GM19452 (cell line): ENCODE results near the gene CCND2.
"Not testable (repeated sequence)": the region's sequence is repeated elsewhere in the genome, so short reads cannot be mapped to it uniquely, and the experiment has no call there.

Source experiments
- ATAC-seq: cut with Tn5 transposase; IDR thresholded peaks from one replicate; pipeline ENCODE4 v1.9.1; 2021; ENCODE audit not compliant: unreplicated experiment

CCND2 gene

DNA sequence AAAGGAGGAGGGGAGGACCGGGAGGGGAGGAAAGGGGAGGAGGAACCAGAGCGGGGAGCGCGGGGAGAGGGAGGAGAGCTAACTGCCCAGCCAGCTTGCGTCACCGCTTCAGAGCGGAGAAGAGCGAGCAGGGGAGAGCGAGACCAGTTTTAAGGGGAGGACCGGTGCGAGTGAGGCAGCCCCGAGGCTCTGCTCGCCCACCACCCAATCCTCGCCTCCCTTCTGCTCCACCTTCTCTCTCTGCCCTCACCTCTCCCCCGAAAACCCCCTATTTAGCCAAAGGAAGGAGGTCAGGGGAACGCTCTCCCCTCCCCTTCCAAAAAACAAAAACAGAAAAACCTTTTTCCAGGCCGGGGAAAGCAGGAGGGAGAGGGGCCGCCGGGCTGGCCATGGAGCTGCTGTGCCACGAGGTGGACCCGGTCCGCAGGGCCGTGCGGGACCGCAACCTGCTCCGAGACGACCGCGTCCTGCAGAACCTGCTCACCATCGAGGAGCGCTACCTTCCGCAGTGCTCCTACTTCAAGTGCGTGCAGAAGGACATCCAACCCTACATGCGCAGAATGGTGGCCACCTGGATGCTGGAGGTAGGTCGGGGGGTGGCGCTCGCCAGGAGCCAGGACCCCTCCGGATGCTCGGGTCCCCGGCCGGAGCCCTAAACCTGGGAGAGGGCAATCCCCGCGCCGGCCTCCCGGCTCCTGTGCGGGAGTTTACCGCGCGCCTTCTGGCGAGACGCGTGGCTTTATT lies at the start of gene CCND2:
TSS of gene CCND2 (plus strand) at position 111 of the 744 bp plus-strand sequence. CDS start at position 390, 279 bp downstream.
- ATAC-seq: peak; percentile 25

DNA sequence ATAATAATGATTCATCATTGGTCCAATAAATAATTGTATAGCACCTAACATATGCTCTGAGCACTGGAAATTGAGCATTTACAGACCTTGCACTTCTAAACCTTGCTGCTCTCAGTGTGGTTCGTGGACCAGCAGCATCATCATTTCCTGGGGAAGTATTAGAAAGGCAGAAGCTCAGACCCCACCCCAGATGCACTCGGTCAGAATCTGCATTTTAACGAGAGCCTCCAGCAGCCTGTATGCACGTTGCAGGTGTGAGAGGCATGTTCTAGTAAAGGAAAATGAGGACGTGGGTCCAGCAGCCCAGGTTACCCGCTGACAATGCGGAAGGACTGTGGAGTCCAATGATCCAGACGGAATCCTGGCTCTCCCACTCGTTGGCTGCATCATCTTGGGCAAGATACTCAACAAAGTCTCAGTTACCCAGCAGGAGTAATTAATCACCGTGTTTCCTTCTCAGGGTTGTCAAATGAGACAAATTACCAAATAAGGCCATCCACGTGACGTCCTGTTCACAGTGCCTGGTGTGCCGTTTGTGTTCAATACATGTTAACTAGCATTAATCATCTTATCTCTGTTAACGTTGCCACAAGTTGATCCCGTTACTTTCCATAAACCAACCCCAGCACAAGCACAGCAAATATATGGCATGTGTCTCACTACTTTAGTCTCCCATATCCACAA lies 49.2 kb upstream of the CCND2 start:
- no peak for ATAC-seq

DNA sequence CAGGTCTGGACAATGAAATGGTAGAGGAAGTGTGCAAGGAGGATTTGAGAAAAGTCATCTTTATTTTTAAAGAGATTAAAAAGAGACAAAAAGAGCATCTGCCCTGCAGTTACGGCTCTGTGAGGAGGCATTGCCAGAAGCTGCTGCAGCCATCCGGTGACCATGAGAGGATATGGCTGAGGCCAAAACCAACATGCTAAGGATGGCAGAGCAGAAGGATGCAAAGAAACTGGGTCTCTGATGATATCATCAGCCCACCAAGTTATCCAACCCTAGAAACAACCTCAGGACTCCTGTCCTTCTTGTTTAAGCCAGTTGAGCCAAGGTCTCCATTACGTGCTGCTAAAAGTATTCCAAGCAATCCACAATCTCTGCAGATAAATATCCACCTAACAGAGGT lies 48.0 kb upstream of the CCND2 start:
- no peak for ATAC-seq

DNA sequence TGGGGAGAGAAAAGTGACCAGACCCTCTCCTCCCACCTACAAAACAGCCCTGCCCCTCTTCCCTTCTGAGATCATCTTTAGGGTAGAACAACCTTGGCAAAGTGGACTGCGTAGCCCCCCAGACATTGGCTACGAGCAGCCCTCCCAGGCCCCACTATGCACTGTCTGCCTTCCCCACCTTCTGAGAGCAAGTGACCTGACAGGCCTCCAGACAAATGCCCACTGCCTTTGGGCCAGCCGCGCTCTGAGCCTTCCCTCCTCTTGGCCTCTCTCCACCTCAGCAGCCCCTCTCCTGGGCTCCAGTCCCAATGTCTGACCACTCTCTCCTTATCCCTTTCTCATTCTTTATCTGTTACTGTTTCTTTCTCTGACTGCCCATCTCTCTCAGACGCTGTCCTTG lies 46.5 kb upstream of the CCND2 start:
- ATAC-seq: no peak

DNA sequence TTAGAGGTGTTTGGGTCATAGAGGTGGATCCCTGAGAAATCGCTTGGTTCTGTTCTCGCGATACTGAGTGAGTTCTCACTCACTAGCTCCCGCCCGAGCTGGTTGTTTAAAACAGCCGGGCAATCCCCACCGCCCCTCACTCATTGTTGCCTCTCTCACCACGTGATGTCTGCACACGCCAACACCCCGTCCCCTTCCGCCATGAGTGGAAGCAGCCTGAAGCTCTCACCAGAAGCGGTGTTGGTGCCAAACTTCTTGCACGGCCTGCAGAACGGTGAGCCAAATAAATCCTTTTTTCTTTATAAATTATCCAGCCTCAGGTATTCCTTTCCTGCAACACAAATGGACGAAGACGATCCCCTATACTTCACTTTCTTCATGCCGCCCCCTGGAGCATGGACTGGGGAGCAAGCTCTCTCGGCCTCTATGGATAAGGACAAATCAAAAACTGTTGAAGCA lies 45.4 kb upstream of the CCND2 start:
- ATAC-seq: no peak

DNA sequence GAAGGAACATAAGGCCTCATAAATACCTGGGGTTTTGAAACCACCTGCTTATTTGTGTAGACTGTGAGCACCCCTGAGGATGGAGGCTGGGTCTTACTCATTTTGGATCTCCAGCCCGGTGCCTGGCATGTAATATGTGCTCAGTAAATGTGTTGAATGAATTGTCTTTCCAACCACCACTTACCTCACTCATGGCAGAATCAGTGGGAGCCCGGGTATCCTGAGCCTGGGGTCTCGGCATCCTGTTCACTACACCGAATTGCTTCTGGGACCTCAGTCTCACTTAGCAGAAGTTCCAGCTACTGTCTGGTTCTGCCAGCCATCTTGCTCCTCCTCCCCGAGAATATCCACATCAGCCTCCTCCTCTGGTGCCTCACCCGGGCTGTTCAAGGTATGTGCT lies 43.0 kb upstream of the CCND2 start:
- ATAC-seq: no peak

DNA sequence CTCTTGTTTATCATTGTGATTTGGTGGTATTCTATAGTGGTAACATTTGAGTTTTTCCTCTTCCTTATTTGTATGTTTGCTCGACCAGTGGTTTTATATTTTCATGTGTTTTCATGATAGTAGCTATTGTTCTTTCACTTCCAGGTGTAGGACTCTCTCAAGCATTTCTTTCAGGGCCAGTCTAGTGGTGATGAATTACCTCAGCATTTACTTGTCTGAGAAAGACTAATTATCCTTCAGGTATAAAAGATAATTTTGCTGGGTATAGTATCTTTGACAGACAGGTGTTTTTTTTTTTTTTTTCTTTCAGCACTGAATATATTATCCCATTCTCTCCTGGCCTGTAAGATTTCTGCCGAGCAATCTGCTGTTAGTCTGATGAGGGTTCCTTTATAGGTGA lies 35.0 kb upstream of the CCND2 start:
- ATAC-seq: no peak

DNA sequence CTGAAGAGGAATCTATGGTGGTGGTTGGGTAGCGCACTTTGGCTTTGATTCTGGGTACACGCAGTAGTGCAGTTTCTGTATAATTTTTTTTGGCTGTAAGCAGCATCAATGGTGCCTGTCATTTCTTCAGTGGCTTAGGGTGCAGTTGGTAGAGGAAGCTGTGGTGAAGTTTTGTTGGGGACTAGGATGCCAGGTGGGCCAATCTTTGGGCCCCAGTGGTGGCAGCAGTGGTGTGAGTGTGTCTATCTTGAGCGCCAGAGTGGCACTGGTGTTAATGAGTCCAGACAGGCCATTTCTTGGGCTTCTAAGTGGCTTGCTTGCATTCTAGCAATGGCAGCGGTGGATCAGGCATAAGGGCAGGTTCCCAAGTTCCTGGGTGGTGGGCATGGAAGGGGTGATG lies 33.8 kb upstream of the CCND2 start:
- no peak for ATAC-seq

DNA sequence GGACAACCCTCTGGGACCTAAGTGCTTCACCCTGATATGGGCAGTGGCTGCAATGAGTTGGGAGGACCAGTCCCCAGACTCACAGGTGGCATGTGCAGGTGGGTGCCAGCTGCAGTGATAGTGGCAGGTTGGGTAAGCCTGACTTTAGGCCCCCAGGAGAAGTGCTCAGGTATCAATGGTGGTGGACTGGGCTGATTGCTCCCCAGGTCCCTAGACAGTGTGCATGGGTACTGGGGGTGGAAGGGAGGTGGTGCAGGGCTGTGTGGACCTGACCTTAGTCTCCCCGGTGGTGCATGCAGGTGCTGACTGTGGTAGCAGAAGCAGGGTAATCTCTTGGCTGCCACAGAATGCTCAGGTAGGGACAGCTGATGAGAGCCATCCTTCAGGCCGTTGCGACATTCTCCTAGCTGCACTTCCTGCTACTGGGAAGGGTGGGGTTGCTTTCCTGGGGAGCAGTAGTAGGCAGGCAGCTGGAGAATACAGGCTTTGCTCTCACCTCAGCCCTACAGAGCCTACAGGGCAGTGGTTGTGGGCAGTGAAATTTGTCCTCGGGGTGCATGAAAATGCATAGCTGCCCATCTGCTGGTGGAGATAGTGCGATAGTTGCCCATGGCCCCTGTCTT lies 33.3 kb upstream of the CCND2 start:
- ATAC-seq: no peak

DNA sequence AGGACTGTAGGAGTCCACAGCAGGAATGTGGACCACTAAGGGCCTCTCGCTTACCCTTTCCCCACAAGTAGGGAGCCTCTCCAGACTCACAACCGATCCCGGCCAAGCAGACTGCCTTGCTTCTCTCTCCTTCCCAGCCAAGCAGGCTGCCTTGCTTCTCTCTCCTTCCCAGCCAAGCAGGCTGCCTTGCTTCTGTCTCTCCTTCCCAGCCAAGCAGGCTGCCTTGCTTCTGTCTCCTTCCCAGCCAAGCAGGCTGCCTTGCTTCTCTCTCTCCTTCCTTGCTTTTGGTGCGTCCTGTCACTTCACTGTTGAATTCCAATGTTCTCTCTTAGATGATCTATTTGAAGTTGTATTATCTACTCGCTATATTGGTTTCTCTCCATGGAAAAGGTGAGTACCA lies 32.6 kb upstream of the CCND2 start:
- no peak for ATAC-seq

DNA sequence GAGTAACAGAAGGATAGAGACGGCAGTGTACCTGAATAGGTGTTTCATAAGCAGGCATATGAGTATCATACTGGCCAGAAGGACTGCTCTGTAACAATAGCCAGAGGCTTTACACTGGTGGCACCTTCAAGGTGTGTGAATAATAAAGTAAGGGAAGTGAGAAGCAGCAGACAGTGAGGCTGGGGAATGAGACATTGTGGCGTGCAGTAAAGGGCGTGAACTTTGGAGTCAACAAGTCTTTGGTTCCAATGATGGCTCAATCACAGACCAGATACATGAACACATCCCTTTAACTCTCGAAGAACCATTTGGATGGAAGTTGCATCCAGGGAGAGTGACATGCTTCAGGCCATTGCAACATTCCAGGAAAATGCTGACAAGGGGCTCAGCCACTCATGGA lies 32.0 kb upstream of the CCND2 start:
- no peak for ATAC-seq

DNA sequence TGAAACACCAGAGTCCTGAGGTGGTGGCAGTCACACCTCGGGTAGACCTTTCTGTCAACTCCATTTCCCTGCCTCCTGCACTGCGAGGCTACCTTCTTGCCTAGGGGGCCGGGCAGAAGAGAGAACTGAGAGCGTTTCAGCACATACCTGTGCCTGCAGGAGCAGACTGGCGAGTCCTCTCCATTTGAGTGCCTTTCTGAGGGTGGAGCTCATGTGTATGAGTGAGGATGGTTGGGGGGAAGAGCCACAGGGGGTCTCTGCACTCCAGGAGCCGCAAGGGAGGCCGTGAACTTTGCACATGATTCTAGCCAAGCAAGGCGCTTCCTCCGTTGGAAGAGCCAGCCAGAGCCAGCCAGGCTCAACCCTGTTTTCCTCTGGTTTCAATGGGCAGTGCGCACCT lies 31.0 kb upstream of the CCND2 start:
- ATAC-seq: no peak

DNA sequence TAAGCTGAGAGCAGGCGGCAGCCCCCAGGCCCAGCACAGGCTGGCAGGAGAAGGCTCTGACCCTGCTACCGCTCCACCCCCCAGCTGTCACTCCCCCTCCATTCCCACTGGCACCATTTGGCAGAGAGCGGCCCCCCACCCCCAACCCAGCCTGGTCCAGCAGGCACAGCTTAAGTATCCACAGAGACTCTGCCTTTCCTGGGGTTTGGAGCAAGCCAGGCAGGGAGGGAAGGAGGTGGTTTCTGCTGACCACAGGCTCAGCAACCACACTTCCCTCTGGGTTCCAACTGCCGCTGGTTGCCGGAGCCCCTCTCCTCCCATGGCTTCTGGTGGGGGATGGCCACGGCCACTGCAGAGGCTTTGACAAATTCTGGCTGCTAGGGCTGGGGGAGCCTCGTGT lies 30.5 kb upstream of the CCND2 start:
- no peak for ATAC-seq

DNA sequence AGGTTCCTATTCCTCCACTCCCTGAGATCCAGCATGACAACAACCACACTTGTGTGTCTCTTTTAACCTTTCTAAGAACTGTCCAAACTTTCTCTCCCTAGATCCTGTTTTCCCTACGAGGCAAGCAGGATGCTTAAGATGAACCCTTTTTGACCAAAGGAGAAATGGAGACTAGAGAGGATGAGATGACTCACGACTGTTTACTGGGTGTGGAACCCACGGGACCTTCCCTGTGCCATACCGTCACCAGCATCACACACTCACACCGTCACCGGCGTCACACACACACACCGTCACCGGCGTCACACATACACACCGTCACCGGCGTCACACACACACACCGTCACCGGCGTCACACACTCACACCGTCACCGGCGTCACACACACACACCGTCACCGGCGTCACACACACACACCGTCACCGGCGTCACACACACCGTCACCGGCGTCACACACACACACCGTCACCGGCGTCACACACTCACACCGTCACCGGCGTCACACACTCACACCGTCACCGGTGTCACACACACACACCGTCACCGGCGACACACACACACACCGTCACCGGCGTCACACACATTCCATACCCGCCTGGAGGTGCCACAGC lies 30.0 kb upstream of the CCND2 start:
- not testable (repeated sequence) for ATAC-seq

DNA sequence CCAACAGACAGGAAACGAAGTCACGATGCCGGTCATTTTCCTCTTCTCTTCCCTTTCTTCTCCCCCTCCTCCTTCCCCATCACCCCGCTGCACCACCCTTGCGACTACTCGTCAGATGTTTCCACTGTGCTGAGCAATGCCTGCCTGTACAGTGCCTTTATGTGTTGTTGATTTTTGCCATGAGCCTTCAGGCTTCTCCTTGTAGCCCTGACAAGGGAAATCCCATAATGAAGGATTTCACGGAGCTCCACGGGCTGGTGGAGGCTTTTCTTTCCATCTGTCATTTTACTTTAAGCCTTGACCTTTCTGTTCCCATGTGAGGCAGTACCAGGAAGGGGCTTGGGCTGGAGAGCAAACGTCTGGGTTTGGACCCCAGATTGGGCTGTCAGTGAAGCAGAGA lies 28.7 kb upstream of the CCND2 start:
- ATAC-seq: no peak

DNA sequence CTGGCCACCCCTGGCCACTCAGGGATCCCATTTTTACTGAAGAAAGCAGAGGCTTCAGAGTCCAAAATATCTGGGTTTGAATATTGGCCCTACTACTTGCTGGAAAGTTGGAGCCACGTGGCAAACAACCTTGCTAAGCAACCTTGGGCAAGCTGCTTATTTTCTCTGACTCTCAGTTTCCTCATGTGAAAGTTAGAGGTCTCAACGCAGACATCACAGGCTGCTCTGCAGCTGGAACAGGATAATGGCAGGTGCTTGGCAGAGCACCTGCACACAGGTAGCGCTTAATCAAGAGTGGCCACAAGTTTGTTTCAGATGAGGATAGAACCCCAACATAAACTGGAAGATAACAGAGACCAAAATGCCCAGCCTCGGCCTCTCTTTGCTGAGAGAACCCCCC lies 28.1 kb upstream of the CCND2 start:
- ATAC-seq: no peak

DNA sequence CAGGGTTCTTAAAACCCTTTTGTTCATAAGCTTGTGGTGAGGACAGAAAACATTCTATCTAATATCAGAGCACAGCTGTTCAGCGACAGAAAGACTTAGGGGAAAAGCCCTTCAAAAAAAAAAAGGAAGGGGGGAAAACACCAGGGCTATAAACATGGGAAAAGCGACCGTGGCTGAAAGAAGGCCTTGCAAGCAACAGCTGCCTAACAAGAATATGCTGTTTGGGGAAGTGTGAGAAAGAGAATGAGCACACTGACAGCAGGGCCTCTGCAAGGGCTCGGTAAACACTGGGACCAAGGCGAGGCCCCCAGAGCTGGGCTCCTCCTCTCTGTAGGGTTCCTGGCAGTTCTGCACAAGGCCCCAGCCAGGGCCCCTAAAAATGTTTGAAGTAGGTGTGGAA lies 27.4 kb upstream of the CCND2 start:
- ATAC-seq: no peak

DNA sequence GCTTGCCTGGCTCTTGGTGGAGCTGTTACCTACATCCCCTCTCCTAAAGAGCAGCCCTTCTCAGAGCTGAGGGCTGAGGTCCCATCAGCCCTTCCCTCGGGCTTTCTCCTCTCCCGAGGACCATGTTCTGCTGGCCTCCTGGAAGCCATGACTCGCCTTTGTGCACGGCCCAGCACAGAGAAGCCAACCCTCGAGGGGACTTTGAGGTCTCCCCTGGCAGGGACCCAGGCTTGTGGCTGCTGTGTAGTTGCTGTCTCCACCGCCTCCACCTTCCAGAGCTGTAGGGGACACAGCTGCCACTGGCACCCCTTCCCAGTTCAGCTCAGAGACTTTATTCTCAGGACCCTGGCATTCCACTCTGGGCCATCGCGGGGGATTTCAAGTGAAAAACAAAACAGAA lies 22.9 kb upstream of the CCND2 start:
- no peak for ATAC-seq

DNA sequence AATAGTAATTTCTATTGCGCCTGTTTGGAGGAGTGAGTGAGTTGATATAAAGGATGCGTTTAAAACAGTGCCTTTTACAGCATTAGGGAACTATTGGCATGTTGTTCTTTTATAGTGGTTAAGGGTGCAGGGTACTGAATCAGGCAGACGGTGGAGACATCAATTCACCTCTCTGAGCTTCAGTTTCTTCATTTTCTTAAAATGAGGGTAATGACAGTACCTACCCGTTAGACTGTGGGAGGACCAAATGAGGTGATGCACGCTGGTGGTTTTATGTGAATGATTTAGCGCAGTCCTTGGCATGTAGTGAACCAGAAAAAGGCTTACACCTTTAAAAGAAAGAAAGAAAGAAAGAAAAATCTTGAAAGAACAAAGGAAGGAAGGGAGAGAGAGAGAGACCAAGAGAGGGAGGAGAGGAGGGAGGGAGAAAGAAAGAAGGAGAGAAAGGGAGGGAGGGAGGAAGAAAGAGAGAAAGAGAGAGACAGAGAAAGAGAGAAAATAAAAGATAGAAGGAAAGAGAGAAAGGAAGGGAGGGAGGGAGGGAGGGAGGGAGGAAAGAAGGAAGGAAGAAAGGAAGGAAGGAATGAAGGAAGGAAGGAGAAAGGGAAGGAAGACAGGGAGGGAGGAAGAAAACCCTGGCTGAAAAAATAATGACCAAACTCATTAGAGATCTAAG lies 22.2 kb upstream of the CCND2 start:
- ATAC-seq: no peak

DNA sequence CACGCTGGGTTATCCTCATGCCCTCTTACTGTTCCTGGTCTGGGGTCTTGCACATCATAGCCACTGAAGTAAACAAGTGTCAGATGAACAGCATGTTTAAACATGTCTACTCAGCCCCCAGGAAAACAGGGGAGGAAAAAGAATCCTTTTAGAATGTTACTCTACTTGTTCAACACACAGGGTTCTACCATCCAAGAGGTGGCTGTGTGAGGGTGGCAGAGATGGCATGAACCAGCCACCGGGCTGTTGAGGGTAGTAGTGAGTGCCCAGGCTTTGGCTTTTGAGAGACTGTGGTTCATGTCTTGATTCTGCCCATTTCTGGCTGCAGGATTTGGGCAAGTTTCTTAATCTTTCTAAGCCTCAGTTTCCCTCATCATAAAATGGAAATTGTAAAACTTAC lies 21.6 kb upstream of the CCND2 start:
- no peak for ATAC-seq

DNA sequence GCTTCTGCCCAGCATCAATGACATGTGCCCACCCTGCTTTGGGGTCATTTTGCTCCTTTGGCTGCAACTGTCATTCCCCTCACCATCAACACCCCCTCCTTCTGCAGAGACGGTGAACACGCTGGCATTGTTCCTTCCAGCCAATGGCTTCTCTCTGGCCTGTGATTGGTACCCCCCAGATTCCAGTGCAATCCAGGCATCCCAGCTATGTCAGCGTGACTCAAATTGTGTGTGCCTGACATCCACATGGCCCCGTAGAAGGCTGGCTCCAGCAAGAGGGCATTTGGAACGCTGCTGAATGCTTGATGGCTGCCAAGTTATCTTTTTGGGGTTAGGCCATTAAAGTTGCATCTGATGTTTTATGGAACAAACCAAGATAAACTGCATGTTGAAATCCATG lies 21.0 kb upstream of the CCND2 start:
- no peak for ATAC-seq
